Measurements from ENCODE around the gene FAM193B. TPM values are rescaled to one million over a fixed set of nuclear protein-coding genes. Genes with fewer than 3 reads are reported as not detected.

Gene FAM193B
- total RNA-seq, 1 donor = 32.6 TPM

DNA sequence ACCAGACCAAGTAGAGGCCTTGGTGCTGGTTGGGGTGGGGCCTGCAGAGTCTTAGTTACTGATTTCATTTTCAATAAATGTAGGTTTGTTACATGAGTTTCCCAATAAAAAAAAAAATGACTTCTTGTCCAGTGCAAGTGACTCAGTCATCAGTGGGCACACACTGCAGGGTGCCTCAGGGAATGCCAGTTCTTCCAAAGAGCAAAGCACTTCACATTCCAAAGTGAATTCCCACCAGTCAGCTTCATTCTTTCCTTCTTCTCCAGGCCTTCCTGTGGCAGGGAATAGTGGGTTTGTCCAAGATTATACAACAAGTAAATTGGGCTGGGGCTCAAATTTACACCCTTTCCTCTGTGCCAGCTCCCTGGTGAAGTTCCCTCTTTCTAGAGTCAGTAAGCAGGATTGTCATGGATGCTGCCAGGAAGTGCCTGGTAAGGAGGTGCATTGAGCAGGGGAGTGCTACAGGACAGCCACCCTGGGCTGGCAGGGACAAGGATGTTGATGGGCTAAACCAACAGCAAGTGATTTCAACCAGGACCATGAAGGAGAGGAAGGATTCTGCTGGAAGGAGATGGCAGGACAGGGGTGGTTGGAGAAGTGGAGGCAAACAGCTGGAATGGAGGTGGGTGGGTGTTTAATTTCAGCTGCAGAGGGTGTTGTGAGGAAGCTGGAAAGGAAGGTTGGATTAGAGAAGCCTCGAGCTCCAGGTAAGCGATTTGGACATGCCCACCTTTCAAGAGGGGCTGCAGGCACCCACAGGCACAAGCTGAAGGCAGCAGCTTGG, 41.8 kb upstream of the FAM193B start:
- Histone ChIP-seq H3K79me2 (ENCODE audit: insufficient read depth, low read length) (peaks cover 36% of the 10 kb centered on the region), H4K20me1 (ENCODE audit: insufficient read depth, low read length) (peaks cover 25% of the 10 kb centered on the region), H3K36me3 (ENCODE audit: insufficient read depth, low read length) (peaks cover 36% of the 10 kb centered on the region), H3K9me3 (ENCODE audit: low read depth, low read length) (no peaks in the 10 kb centered on the region), H3K4me3 (ENCODE audit: insufficient read depth, low read length) (no peak overlapping the region), H3K27me3 (ENCODE audit: insufficient read depth, low read length) (no peaks in the 10 kb centered on the region), H3K4me1 (ENCODE audit: insufficient read depth, low read length) (peaks cover 29% of the 10 kb centered on the region), H2AFZ (ENCODE audit: low read length) (no peak overlapping the region), H3K27ac (ENCODE audit: low read depth, low read length) (no peak overlapping the region), H3K4me2 (ENCODE audit: insufficient read depth, low read length) (no peak overlapping the region)
- TF ChIP-seq, protein P1, sequence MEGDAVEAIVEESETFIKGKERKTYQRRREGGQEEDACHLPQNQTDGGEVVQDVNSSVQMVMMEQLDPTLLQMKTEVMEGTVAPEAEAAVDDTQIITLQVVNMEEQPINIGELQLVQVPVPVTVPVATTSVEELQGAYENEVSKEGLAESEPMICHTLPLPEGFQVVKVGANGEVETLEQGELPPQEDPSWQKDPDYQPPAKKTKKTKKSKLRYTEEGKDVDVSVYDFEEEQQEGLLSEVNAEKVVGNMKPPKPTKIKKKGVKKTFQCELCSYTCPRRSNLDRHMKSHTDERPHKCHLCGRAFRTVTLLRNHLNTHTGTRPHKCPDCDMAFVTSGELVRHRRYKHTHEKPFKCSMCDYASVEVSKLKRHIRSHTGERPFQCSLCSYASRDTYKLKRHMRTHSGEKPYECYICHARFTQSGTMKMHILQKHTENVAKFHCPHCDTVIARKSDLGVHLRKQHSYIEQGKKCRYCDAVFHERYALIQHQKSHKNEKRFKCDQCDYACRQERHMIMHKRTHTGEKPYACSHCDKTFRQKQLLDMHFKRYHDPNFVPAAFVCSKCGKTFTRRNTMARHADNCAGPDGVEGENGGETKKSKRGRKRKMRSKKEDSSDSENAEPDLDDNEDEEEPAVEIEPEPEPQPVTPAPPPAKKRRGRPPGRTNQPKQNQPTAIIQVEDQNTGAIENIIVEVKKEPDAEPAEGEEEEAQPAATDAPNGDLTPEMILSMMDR (IDR thresholded peaks at IDR 0.05; ENCODE audit: extremely low read depth, low read depth, low read length) = no peak
- DNase-seq (ENCODE audit: insufficient read length, low spot score, missing footprints) = no peak

GRCh38 chr5:177595026-177595585, 40.7 kb upstream of the FAM193B start:
- no peak overlapping the region for H3K4me2 ChIP-seq (ENCODE audit: insufficient read depth, low read length)
- peaks cover 25% of the 10 kb centered on the region for H3K79me2 ChIP-seq (ENCODE audit: insufficient read depth, low read length)
- H3K9me3 ChIP-seq (ENCODE audit: low read depth, low read length) = no peaks in the 10 kb centered on the region
- H3K4me1 ChIP-seq (ENCODE audit: insufficient read depth, low read length) = peaks cover 22% of the 10 kb centered on the region
- H3K27me3 ChIP-seq (ENCODE audit: insufficient read depth, low read length) = peaks cover 10% of the 10 kb centered on the region
- DNase-seq (ENCODE audit: insufficient read length, low spot score, missing footprints) = no peak
- no peak overlapping the region for H3K27ac ChIP-seq (ENCODE audit: low read depth, low read length)
- TF ChIP-seq, protein P1 (IDR thresholded peaks at IDR 0.05; ENCODE audit: extremely low read depth, low read depth, low read length) = no peak
- no peak overlapping the region for H2AFZ ChIP-seq (ENCODE audit: low read length)
- H3K36me3 ChIP-seq (ENCODE audit: insufficient read depth, low read length) = peaks cover 36% of the 10 kb centered on the region
- H3K4me3 ChIP-seq (ENCODE audit: insufficient read depth, low read length) = no peak overlapping the region
- peaks cover 25% of the 10 kb centered on the region for H4K20me1 ChIP-seq (ENCODE audit: insufficient read depth, low read length)

DNA sequence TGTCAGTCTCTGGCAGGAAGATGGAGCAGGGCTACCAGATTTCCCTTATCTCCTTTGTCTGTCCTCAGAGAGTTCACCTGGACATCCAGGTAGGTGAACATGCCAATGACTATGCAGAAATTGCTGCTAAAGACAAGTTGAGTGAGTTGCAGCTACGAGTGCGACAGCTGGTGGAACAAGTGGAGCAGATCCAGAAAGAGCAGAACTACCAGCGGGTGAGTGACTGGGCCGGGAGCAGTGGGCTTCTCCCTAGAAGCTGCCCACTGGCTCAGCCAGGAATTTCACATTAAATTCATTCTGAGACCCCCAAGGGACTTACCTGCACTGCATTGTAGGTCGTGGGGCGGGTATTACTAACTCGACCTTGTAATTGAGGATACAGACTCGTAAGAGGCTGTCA, 39.7 kb upstream of the FAM193B start:
- Histone ChIP-seq H2AFZ (ENCODE audit: low read length) (no peak overlapping the region), H3K27ac (ENCODE audit: low read depth, low read length) (no peak overlapping the region), H3K36me3 (ENCODE audit: insufficient read depth, low read length) (peaks cover 36% of the 10 kb centered on the region), H3K9me3 (ENCODE audit: low read depth, low read length) (no peaks in the 10 kb centered on the region), H3K4me2 (ENCODE audit: insufficient read depth, low read length) (no peak overlapping the region), H3K4me3 (ENCODE audit: insufficient read depth, low read length) (no peak overlapping the region), H3K4me1 (ENCODE audit: insufficient read depth, low read length) (peaks cover 22% of the 10 kb centered on the region), H3K27me3 (ENCODE audit: insufficient read depth, low read length) (peaks cover 19% of the 10 kb centered on the region), H3K79me2 (ENCODE audit: insufficient read depth, low read length) (peaks cover 25% of the 10 kb centered on the region), H4K20me1 (ENCODE audit: insufficient read depth, low read length) (peaks cover 25% of the 10 kb centered on the region)
- no peak for DNase-seq (ENCODE audit: insufficient read length, low spot score, missing footprints)
- TF ChIP-seq, protein P1 (IDR thresholded peaks at IDR 0.05; ENCODE audit: extremely low read depth, low read depth, low read length) = no peak

DNA sequence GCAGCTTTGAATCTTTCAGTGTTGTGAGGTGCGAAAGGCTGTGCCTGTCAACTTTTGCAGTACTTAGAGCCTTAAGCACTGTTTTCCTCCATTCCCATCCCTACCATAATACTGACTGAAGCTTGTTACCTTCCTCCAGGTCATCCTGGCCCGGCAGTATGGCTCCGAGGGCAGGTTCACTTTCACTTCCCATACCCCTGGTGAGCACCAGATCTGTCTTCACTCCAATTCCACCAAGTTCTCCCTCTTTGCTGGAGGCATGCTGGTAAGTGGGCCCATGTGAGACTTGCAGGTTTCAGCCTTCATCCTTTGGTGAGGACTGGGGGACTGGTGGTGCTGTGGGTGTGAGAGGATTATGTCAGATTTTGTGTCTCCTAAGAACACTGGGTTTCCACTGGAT, 39.1 kb upstream of the FAM193B start:
- DNase-seq (ENCODE audit: insufficient read length, low spot score, missing footprints) = no peak
- Histone ChIP-seq H3K4me3 (ENCODE audit: insufficient read depth, low read length) (peak overlapping the region; percentile 86), H3K4me1 (ENCODE audit: insufficient read depth, low read length) (peaks cover 20% of the 10 kb centered on the region), H3K4me2 (ENCODE audit: insufficient read depth, low read length) (peak overlapping the region; percentile 90), H3K27ac (ENCODE audit: low read depth, low read length) (peak overlapping the region; percentile 69), H4K20me1 (ENCODE audit: insufficient read depth, low read length) (peaks cover 25% of the 10 kb centered on the region), H3K36me3 (ENCODE audit: insufficient read depth, low read length) (peaks cover 36% of the 10 kb centered on the region), H3K79me2 (ENCODE audit: insufficient read depth, low read length) (peaks cover 25% of the 10 kb centered on the region), H3K27me3 (ENCODE audit: insufficient read depth, low read length) (peaks cover 24% of the 10 kb centered on the region), H2AFZ (ENCODE audit: low read length) (no peak overlapping the region), H3K9me3 (ENCODE audit: low read depth, low read length) (no peaks in the 10 kb centered on the region)
- TF ChIP-seq, protein P1 (IDR thresholded peaks at IDR 0.05; ENCODE audit: extremely low read depth, low read depth, low read length) = no peak

Data from osteoblast (primary cell).